Non-pigmented ciliary epithelial cell (primary cell): ENCODE data around the gene PLCL2.
A peak's percentile ranks its signal among the peaks of the same experiment; 100 is the strongest.
"Not testable (repeated sequence)": the region's sequence is repeated elsewhere in the genome, so short reads cannot be mapped to it uniquely, and the experiment has no call there.

ENCODE experiments used
- DNase-seq: peaks from one replicate; pipeline ENCODE4 v3.0.0-alpha.2; 2010; ENCODE audit warnings: low read depth

The PLCL2 gene

GRCh38 chr3:16917256-16917935 is 32.6 kb downstream of the PLCL2 start:
- no peak for DNase-seq

GRCh38 chr3:16917980-16918682 is 33.4 kb downstream of the PLCL2 start:
- DNase-seq: no peak

DNA sequence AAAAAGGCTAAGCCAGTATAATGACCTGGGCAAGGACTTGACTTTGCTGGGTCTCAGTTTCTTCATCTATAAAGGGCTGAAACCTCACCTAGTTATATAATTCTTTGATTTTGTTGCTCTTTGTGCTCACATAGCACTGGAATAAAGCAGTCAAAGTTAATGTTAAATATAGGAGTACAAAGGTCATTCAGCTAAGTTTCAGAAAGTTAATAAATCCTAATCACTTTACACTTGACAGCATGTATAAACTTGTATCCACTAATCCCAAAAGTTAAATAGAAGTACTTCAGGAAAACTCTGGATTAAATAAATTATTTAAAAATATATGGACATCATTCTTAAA is 33.9 kb downstream of the PLCL2 start:
- DNase-seq: no peak

- no peak for DNase-seq
Measured at GRCh38 chr3:16923112-16923511, 38.4 kb downstream of the PLCL2 start.

DNA sequence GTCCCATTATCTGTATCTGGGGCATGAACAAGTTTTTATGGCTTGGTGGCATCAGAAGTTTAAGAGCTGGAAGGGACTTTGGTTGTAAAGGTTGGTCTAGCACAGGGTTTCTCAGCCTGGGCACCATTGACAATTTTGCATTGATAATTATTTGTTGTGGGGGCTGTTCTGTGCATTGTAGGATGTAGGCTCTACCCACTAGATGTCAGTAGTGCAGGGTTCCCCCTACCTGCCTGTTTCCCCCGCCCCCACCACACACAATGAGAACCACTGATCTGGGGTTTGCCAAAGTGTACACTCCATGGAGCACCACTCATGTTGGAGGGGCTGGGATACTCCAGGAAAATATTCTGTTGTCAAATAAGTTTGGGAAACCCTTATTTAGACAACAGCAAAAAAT is 42.7 kb downstream of the PLCL2 start:
- no peak for DNase-seq

DNA sequence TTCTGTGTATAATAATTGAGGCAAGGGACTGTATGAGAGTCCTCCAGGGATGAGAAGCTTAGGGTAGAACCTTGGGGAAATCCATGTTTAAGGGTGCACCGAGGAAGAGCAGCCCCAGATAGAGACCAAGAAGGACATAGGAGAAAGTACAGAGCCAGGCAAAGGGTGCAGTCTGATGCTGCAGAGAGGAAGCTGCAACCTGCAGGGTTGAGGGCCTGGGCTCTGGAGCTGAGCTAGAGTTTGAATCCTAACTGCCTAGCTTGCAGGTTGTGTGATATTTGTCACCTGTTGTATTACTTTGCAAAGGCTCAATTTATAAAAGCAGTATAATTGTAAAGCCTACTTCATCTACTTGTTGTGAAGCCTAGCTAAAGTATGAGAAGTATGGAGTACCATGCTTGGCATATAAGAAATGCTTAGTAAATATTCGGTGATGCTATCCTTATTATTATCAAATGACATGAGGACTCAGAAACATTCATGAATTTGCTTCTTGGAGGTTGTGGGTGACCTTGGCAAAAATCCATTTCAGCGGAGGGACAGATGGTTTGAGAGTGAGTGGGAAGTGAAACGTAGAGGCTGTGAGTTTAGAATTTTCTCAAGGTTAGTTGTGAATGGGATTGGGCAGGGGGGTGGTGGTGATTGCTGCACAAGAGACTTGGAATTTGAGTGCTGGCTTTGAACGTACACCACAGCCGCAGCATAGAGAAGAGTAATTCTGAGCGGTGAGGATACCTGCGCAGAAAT is 43.8 kb downstream of the PLCL2 start:
- DNase-seq: no peak

GRCh38 chr3:16929311-16929710 is 44.6 kb downstream of the PLCL2 start:
- DNase-seq: no peak

DNA sequence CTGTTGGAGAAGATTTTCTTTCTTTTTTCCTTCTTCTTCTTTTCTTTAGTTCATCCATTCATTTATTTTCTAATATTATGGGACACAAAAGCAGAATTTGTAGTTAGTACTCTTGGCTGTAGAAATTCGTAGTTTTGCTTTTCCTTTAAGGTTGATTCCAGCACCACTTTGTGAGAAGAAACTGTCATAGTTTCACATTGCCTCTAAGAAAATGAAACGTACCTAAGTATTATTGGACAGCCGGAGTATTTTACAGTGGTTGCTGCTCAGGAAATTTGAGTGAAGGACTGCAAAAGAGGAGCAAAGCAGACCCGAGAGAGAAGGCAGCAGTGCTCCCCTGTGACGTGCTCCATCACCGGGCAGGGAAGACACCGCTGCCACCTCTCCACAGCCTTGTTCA is 48.1 kb downstream of the PLCL2 start:
- DNase-seq: no peak

DNA sequence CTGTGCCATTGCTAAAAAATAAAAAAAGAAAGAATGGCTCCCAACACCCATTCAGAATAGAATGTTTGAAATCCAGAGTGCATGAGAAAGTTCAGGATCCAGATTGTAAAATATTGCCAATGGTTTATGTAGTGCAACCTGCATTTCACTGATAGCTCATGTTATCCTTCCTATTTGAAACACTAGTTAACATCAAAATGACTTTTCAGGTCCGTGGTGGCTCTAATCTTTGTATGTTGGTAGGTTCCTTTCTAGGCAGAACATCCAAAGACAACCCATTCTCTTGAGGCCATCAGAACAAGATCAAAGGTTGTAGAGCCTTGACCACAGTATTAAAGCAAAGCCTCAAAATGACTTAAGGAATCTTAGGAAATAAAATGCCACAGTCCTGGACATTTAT is 51.0 kb downstream of the PLCL2 start:
- no peak for DNase-seq

DNA sequence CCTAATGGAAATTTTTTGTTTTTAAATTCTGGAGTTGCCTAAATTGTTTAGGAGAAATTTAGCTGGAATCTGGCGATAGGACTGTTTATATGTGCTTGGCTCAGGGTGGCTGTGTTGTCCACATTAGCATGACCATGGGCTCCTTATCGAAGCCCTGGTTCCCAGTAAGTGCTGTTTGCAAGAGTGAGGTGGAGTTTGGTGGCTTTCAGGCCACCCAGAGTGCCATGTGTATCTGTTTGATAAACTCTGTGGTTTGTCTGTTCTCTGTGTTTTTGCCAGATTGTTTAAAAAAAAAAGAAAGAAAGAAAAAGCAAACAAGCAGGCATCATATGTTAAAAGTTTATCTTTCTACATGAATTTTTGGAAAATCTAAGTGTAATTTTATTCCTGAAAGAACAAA is 51.5 kb downstream of the PLCL2 start:
- DNase-seq: no peak

GRCh38 chr3:16936676-16937230 is 52.0 kb downstream of the PLCL2 start:
- DNase-seq: no peak

GRCh38 chr3:16937326-16937845 is 52.6 kb downstream of the PLCL2 start:
- no peak for DNase-seq

GRCh38 chr3:16940769-16941700 is 56.3 kb downstream of the PLCL2 start:
- no peak for DNase-seq

DNA sequence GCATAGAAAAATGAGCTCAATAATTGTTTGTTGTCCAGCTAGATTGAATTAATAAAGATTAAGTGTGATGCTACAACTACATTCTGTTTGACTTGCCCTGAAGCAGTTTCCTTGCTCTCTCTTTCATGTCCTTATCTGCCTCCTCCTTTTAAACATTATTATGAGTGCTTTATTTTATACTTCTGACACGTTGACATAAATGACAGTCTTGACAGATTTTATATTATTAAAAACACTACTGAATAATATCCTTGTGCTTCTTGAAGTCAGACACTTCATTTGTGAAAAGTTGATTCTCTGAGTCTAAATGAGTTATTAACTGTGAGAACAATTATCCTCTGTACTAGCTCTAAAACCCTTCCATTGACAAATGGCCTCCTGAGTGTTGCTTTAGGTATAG is 58.2 kb downstream of the PLCL2 start:
- no peak for DNase-seq

GRCh38 chr3:16943857-16944256 is 59.1 kb downstream of the PLCL2 start:
- no peak for DNase-seq

DNA sequence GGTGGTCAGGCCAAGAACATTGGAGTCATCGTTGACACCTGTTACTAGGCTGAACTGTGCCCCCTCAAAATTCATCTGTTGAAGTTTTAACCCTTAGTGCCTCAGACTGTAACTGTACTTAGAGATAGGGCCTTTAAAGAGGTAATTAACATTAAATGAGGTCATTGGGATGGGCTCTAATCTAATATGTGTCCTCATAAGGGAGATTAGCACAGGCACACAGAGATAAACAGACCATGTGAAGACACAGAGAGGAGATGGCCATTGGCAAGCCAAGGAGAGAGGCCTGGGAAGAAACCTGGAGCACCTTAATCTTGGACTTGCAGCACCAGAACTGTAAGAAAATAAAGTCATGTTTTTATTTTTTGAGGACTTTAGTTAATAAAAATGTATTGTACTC is 59.6 kb downstream of the PLCL2 start:
- no peak for DNase-seq

DNA sequence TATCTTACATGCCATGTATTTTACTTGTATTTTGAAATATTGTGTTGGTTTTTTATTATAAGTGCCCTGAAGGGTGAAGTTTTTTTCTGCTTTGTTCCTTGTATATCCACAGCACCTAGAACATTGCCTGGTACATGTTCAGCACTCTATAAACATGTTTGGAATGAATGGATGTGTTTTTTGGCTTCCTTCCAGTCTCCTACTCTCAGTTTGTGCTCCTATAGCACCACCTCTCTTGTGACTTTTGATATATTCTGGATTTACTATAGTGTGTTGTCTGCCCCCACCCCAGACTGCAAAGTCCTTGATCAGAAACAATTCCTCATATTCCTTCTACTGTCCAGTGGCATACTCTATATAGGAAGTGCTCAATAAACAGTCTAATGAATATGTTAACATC is 60.6 kb downstream of the PLCL2 start:
- peak; percentile 28 for DNase-seq

GRCh38 chr3:16950282-16950681 is 65.5 kb downstream of the PLCL2 start:
- DNase-seq: no peak

DNA sequence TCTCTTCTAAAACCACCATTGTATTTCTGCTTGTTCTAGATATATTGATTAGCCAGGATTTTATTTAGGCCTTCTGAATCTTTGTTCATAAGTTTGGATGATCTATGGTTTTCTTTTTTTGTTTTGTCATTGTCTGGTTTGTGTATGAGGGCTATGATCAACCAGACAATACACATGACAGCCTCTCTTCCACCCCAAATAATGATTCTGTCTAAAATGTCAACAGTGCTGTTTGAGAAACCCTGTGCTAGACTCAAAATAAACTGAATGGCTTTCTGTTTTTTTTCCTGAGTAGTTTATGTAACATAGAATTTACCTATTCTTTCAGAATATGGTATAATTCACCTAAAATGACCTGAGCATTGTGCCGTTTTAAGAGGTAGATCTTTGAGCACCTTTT is 66.1 kb downstream of the PLCL2 start:
- no peak for DNase-seq

DNA sequence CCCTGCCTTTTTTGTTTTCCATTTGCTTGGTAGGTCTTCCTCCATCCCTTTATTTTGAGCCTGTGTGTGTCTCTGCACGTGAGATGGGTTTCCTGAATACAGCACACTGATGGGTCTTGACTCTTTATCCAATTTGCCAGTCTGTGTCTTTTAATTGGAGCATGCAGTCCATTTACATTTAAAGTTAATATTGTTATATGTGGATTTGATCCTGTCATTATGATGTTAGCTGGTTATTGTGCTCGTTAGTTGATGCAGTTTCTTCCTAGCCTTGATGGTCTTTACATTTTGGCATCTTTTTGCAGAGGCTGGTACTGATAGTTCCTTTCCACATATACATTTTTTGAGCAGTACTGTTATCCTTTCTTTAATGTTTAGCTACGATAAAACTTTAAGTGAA is 73.1 kb downstream of the PLCL2 start:
- DNase-seq: not testable (repeated sequence)

GRCh38 chr3:16960125-16960524 is 75.4 kb downstream of the PLCL2 start:
- no peak for DNase-seq
